Spleen (tissue), 7 donors: ENCODE data around the gene SLC35G3.

Experiments
- CTCF ChIP-seq, 11 experiments: fragments of 200-600 bp in 7 of 11; fragments of 450-650 bp in 4 of 11; sonication (generic) in 4 of 11; IDR thresholded peaks in 8 of 11; conservative IDR thresholded peaks in 3 of 11; 1 replicate in 7 of 11; 2 replicates in 4 of 11; pipeline versions ENCODE4 v1.4.0 to v1.8.0; 2016 to 2021; ENCODE audit warnings: antibody characterized with exemption in 11 of 11, inconsistent platforms in 4 of 11, mild to moderate bottlenecking in 1 of 11
- POLR2A ChIP-seq, 3 donors: fragments of 450-650 bp; IDR thresholded peaks; one replicate each; pipeline ENCODE4 v1.5.1; 2017; ENCODE audit warnings: antibody characterized with exemption in 3 of 3, mild to moderate bottlenecking in 1 of 3
- POLR2AphosphoS5 ChIP-seq, 3 donors: sonication (generic); formaldehyde crosslinking; IDR thresholded peaks; one replicate each; pipeline ENCODE4 v1.5.1; 2017; ENCODE audit warnings: antibody characterized with exemption in 3 of 3
- donor health status: DM: no; HTN: no; CAD: no; lungs with moderate emphysema.
- donor health status: DM: no; HTN: no; CAD: no.
- donor health status: DM: no; HTN: no; CAD: no.

DNA sequence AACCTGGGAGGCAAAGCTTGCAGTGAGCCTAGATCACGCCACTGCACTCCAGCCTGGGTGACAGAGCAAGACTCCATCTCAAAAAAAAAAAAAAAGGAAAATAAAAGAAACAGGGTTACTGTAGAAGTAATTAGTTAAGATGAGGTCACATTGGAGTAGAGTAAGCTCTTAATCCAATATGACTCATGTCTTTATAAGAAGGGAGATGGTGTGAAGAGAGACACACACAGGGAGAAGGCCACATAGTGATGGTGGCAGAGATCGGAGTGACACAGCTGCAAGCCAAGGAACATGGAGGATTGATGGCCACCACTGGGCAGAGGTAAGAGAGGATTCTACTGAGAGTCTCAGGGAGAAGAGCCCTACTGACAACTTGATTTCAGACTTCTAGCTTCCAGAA lies 33.4 kb upstream of the SLC35G3 start:
- TF ChIP-seq CTCF (IDR thresholded peaks at IDR 0.05 in 8 of 11, conservative IDR thresholded peaks at IDR 0.05 in 3 of 11) (no peak), POLR2A (IDR thresholded peaks at IDR 0.05) (no peak), POLR2AphosphoS5 (IDR thresholded peaks at IDR 0.05) (no peak)
